GM19455 (cell line): ENCODE results near the gene ITSN1.
"Not testable (repeated sequence)": the region's sequence is repeated elsewhere in the genome, so short reads cannot be mapped to it uniquely, and the experiment has no call there.

Source experiments
- ATAC-seq: cut with Tn5 transposase; IDR thresholded peaks from one replicate; pipeline ENCODE4 v1.9.1; 2021; ENCODE audit not compliant: unreplicated experiment

Gene ITSN1

GRCh38 chr21:33857846-33858666, 215.8 kb downstream of the ITSN1 start:
- no peak for ATAC-seq

DNA sequence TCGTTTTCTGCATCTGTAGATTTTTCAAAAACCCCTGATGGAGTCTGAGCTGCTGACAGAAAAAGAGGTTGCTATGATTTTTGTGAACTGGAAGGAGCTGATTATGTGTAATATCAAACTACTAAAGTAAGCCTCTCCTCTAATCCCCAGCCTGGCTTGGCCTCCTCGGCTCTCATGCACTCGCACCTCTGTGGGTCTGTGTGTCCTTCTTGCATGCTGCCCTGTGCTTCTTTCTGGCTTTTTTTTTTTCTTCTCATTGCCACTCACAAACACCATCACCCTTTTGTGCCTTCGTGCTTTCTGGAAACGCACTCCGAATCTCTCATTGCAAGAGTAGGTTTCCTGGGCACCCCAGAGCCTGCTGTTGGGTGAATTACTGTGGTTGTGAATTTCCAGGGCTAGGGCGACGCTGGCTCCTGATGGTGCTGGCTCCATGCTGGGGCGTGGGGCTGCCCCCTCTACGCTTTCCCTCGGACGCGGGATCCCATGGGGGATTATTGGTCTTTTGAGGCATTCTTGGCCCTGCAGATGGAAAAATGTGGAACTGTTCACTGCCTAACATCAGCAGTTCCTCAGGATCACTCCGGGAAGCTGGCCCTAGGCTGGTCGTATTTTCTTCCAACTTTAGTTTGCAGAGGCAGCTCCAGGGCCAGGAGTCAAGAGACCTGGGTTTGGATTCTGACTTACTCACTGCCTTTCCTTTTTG, 216.5 kb downstream of the ITSN1 start:
- ATAC-seq, result no peak

- ATAC-seq, result no peak
Observed at GRCh38 chr21:33859373-33860102, 217.2 kb downstream of the ITSN1 start.

- no peak for ATAC-seq
Observed at GRCh38 chr21:33860332-33860879, 218.1 kb downstream of the ITSN1 start.

GRCh38 chr21:33861125-33861524, 218.8 kb downstream of the ITSN1 start:
- no peak for ATAC-seq

GRCh38 chr21:33863191-33863590, 220.9 kb downstream of the ITSN1 start:
- not testable (repeated sequence) for ATAC-seq

GRCh38 chr21:33864150-33864549, 221.8 kb downstream of the ITSN1 start:
- ATAC-seq, result no peak

DNA sequence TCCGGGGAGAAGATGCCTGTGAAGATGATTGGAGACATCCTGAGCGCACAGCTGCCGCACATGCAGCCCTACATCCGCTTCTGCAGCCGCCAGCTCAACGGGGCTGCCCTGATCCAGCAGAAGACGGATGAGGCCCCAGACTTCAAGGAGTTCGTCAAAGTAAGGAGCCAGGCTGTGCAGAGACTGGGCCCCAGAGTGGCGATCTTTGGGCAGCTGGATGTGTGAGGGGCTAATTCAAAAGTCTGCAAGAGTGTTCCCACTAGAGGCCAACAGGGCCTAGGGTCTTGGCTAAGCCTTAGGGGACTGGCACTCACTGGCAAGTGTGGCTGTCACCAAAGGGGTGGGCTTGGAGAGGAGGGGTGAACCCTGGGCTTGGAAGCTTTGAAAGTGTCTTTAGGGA, 222.9 kb downstream of the ITSN1 start:
- no peak for ATAC-seq

DNA sequence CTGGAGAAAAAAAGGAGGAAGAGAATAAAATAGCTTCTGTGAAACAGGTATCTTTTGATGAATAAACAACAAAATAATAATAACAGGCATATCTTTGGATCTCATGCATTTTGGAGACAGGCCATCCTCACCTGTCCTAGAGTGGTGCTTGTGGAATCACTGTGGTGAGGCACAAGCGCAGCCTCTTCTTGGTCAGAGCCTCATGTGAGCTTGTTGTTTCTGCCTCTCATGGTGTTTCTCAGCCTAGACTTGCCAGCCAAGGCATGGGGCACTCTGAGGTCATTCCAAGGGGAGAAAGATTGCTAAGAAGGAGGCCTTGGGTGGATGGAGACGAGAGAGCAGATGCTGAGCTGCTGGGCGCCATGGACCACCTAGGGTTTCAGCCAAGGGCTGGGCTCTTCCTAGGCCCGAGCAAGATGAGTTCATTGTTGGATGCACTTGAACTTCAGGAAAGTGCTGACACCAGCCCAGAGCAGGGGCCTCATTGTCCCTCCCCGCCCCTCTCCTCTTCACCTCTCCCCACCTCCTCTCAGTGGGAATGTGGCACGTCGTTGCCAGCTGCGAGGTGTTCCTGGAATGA, 223.8 kb downstream of the ITSN1 start:
- ATAC-seq, result no peak

DNA sequence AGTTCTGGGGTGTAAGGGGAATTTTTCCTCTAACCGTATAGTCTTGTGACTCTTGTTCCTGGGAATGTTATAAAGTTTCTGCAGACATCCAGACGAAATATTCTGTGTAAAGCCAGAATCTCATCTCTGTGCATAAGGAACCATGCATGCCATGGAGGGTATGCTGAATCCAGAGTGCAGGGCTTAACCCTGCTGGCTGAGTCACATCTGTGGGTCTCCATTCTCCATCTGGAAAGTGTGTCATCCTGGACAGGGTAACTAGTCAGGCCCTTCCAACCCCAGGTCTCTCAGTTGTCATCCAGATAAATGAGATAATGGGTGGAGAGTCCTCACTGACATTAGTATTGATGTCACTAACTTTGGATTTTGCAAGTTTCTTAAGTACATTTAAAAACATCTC, 224.5 kb downstream of the ITSN1 start:
- ATAC-seq, result no peak

GRCh38 chr21:33867868-33868267, 225.6 kb downstream of the ITSN1 start:
- not testable (repeated sequence) for ATAC-seq

- no peak for ATAC-seq
Observed at GRCh38 chr21:33869873-33870272, 227.6 kb downstream of the ITSN1 start.

DNA sequence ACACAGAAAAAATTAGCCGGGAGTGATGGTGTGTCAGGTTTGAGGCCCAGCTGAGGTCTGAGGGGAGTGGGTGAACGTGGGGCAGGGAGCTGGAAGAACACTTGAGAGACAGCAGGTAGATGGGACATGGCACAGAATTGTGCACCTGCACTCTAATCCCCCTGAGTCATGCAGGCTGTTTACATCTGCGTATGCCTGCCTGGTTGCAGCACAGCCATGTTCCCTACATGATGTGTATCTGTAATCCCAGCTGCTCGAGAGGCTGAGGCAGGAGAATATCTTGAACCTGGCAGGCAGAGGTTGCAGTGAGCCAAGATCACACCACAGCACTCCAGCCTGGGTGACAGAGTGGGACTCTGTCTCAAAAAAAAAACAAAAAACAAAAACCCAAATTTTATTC, 228.5 kb downstream of the ITSN1 start:
- no peak for ATAC-seq

DNA sequence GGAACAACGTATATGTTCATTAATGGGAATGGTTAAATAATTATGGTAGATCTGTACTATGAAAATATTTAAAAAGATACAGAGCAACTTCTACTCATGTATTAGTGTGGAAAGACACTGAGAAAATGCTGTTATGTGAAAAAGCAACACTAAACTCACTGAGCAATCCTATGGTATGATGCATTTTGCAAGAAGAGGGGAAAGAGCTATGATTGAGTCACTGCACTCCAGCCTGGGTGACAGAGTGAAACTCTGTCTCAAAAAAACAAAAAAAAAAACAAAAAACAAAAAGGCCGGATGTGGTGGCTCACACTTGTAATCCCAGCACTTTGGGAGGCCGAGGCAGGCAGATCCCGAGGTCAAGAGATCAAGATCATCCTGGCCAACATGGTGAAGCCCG, 228.9 kb downstream of the ITSN1 start:
- ATAC-seq, result no peak

- ATAC-seq, result no peak
Observed at GRCh38 chr21:33872881-33873515, 230.7 kb downstream of the ITSN1 start.

GRCh38 chr21:33874161-33874560, 231.9 kb downstream of the ITSN1 start:
- no peak for ATAC-seq

- ATAC-seq, result no peak
Observed at GRCh38 chr21:33875026-33875695, 232.9 kb downstream of the ITSN1 start.

DNA sequence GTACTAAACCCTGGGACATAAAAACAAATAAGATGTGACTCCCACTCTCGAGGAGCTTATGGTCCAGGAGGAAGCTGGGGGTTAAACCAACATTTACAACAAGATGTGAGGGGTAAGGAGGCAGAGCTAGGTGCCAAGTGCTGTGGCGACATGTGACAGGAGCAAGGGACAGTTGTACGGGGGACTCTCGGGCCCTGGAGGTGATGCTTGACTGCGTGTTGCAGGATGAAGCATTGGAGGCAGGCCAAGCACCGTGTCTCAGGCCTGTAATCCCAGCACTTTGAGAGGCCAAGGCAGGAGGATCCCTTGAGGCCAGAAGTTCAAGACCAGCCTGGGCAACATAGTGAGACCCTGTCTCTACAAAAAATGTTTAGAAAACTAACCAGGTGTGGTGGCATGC, 236.5 kb downstream of the ITSN1 start:
- ATAC-seq, result no peak

DNA sequence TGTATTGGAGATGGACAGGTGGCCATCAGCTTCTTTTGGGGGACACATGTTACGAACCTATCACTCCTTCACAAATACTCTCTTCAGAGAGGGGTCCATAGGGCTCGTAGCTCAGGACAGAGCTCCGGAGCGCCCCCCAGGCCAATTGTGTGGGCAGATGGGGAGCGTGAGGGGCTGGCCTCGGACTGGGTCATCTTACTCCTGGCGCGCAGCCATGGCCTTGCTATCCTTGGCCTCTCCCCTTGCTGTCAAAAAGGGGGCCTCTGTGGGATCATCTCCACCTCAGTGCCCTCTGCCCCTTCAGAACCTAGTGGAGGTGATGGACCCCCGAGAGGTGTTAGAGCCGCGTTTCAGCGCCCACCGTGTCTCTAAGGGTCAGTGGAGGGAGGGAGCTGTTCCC, 238.3 kb downstream of the ITSN1 start:
- ATAC-seq, result no peak
